Fibroblast of villous mesenchyme (primary cell): Measurements from ENCODE around the gene NRF1. TPM values are rescaled to one million over a fixed set of nuclear protein-coding genes. Genes with fewer than 3 reads are reported as not detected.

Experiments used
- DNase-seq: peaks from one replicate; pipeline ENCODE4 v3.0.0-alpha.2; 2010; ENCODE audit warnings: low read depth
- H3K4me3 ChIP-seq: 2 replicates; pipeline ENCODE4 v1.5.1; 2011; ENCODE audit warnings: low read depth, mild to moderate bottlenecking, low read length
- total RNA-seq: library from RNA; depleted of rRNA; stranded (reverse); fragments of >200 nt; gene quantifications from 2 replicates; pipeline ENCODE4 v1.2.3, GENCODE V29; 2012
- TF ChIP-seq, protein P1 (sequence below): IDR thresholded peaks from 2 replicates; pipeline ENCODE4 v1.5.1; 2012; ENCODE audit warnings: low read depth, mild to moderate bottlenecking, low read length; ENCODE audit not compliant: insufficient read depth

Gene NRF1
- total RNA-seq, 1 donor = 12.5 TPM

DNA sequence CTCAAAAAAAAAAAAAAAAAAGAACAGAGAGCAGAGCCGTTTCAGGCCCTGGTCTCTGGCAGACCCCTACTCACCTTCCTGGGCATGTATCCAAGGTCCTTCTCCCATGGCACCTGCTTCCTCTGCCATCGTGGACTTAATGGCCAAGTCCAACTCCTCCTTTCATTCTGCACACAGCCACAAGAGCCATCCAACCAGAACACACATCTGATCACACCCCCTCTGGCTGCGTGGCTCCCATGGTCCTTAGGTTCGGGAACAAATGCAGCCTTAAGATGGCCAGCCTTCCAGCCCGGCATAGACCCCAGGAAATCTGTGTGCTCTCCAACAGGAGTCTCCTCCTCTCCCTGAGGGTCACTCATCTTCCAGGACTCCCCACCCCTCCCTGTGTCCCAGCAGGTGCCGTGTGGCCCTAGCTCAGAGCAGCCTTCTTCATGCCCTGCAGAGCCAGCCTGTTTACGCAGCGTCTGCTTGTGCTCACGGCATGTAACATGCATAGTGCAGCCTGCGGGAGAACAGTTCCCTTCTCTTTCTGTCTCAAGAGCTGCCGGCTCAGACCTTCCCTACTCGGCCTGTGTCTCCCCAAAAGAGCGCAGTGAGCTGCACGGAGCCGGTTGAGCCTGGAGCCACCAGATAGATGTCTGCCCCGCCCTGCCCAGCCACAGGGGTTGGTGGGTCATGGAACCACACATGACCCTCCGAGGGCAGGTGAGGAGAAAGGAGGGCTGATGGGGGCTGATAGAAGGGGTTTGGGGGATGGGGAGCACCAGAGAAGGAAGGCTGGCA is 157.3 kb downstream of the NRF1 start:
- TF ChIP-seq, protein P1, sequence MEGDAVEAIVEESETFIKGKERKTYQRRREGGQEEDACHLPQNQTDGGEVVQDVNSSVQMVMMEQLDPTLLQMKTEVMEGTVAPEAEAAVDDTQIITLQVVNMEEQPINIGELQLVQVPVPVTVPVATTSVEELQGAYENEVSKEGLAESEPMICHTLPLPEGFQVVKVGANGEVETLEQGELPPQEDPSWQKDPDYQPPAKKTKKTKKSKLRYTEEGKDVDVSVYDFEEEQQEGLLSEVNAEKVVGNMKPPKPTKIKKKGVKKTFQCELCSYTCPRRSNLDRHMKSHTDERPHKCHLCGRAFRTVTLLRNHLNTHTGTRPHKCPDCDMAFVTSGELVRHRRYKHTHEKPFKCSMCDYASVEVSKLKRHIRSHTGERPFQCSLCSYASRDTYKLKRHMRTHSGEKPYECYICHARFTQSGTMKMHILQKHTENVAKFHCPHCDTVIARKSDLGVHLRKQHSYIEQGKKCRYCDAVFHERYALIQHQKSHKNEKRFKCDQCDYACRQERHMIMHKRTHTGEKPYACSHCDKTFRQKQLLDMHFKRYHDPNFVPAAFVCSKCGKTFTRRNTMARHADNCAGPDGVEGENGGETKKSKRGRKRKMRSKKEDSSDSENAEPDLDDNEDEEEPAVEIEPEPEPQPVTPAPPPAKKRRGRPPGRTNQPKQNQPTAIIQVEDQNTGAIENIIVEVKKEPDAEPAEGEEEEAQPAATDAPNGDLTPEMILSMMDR = no peak
- no peak for DNase-seq
- no peak overlapping the region for H3K4me3 ChIP-seq

DNA sequence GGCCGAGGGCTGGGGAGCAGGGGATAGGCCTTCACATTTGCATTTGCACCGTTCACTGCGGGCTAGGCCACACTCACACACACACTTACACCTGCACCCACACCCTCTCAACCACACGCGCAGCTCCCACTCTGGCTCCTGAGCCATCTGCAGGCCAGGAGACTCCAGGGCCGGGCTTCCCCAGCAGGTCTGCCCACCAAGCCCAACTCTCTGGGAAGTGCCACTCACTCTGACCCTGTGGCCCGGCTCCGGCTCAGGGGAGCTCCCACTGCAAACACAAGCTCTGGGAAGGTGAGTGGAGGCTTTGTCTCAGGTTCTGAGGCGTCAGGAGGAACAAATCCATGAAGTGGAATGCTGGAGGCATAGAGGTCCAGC is 157.9 kb downstream of the NRF1 start:
- TF ChIP-seq, protein P1 = no peak
- H3K4me3 ChIP-seq = no peak overlapping the region
- no peak for DNase-seq

DNA sequence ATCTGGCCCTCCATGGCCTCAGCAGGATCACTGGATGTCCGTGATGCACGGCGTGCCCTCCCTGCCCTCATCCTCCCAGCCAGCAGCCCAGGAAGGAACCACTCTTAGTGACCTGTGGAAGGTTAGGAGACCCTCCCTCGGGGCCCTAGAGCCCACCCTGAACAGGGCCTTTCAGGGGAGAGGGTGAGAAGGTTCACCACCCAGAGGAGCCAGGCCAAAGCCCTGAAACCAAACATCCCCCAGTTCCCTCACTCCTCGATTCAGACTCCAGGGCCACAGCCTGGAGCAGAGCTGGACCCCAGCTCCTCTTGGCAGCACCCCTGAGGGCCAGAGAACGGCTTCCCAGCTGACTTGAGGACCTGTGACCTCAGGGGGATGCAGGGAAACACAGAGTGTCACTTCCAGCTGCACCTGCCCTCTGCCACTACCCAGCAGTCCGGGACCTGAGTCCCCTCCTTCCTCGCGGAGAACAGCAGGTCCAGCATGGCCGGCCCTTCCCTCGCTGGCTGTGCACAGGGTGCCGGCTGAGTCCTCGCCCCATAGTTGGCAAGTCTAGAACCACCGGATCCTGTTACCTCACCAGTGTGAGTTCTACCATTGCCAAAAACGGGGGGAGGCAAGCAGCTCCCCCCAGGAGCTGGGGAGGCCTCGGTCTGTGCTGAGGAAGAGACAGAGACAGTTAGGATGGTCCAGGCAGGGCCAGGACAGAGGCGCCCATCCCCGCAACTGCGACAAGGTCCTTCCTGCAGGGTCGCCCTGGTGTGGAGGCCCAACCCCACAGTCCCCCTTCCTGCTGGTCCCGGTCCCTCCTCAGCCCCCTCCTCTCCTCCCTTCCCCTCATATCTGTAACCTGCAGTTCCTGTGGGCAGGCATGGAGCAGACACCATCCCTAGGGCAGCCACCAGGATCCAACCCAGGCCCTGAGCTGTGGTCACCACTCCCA is 158.6 kb downstream of the NRF1 start:
- no peak overlapping the region for H3K4me3 ChIP-seq
- DNase-seq = no peak
- TF ChIP-seq, protein P1 = no peak

DNA sequence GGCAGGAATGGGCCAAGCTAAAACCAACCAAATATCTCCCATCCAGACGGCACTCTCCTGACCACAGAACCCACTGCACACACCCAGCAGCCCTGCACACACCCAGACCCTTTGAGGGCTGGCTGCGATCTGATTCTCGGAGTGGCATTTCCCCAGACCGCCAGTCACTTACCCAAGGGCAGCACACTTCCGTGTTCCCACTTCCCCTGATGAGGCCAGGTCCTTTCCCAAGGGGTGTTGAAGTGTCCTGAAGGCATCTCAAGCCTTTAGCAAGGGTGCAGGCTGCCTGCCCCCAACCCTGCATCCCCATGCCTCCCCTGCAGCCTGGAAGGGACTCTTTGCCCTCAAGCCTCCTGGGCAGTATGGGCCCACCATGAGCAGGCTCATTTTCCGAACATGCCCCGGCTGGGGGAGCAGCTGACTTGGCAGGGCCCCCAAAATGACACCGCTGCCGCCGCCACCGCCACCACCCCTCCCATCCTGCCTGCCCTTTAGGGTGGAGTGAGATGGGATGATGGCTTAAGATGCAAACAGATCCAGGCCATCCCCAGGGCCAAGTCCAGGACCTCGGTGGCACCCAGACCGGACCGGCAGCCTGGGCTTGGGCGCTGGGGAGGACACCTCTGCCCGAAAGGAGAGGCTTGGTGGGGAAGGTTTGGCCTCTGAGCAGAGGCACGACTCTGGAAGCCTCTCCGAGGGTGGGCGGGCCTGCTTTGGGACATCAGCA is 159.8 kb downstream of the NRF1 start:
- no peak for DNase-seq
- TF ChIP-seq, protein P1 = no peak
- H3K4me3 ChIP-seq = no peak overlapping the region

DNA sequence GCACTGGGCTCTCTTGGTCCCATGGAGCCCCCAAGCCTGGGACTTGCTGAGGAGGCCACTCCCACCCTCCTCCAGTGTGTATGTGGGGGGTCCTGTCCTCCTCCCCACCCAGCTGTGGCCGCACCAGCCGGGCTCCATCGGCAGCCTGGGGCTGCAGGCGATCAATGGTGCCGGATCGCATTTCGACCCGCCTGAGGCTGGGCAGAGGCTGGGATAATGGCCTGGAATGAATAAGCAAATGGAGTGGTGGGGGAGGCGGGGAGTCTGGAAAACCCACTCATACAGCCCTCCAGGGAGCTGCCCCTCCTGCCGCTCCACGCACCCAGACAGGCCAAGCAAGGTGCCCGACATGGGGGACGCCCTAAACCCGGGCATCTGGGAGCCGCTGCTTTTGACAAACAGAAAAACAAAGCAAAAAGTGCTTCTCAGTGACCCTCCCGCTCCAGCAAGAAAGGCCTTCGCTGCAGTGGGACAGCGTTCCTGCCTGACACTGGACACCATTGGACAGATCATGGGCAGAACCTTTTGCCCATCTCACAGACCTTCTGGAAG is 160.5 kb downstream of the NRF1 start:
- TF ChIP-seq, protein P1 = no peak
- H3K4me3 ChIP-seq = no peak overlapping the region
- no peak for DNase-seq

DNA sequence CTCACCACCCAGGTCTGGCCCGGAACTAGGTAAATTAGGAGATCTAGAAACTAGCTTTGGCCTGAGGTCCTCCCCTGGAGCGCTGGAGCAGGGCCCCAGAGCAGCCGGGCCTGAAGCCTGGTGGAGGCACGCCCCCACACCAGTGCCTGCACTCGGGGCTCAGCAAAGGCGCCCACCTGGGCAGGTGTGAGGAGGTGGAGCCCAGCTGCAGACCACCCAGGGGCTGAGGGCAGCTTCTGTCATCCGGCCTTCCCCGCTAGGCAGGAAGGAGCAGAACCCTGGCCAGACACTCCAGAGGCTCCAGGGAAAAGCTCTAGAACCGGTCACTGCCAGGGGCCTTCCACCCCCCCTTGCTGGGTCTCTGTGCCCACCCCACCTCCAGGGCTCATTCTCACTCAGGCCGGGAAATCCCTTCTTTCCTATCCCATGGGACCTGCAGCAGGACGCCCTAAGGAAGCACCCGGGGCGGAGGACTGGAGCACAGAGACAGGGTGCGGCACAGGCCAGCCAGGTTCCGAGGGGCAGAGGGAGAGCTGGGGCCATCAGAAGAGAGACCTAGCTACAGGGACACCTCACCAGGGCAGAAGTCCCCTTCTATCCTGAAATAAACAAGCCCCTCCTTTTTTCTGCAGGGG is 161.2 kb downstream of the NRF1 start:
- TF ChIP-seq, protein P1 = no peak

More for the DNA sequence above, 161.2 kb downstream of the NRF1 start:
- no peak overlapping the region for H3K4me3 ChIP-seq
- no peak for DNase-seq
